Left hindlimb (tissue), 1 donor: Measurements from ENCODE around the gene LMNTD2.

Experiments
- DNase-seq: peaks from one replicate; pipeline ENCODE4 v3.0.0-alpha.2; 2018

The LMNTD2 gene

GRCh38 chr11:532527-532985, 28.0 kb downstream of the LMNTD2 start:
- DNase-seq = no peak

GRCh38 chr11:531919-532526, 28.5 kb downstream of the LMNTD2 start:
- DNase-seq = no peak

- DNase-seq = no peak
Measured at GRCh38 chr11:530960-531831, 29.3 kb downstream of the LMNTD2 start.

GRCh38 chr11:529728-530411, 30.7 kb downstream of the LMNTD2 start:
- DNase-seq = no peak

- DNase-seq = peak; percentile 61
Measured at GRCh38 chr11:528815-529727, 31.5 kb downstream of the LMNTD2 start.

GRCh38 chr11:528166-528814, 32.2 kb downstream of the LMNTD2 start:
- DNase-seq = no peak

GRCh38 chr11:526192-526591, 34.3 kb downstream of the LMNTD2 start:
- no peak for DNase-seq

GRCh38 chr11:521177-521688, 39.3 kb downstream of the LMNTD2 start:
- DNase-seq = no peak

GRCh38 chr11:520428-521176, 39.9 kb downstream of the LMNTD2 start:
- DNase-seq = no peak

GRCh38 chr11:518463-519202, 41.9 kb downstream of the LMNTD2 start:
- DNase-seq = peak; percentile 88

- peak; percentile 36 for DNase-seq
Measured at GRCh38 chr11:516918-517685, 43.4 kb downstream of the LMNTD2 start.

GRCh38 chr11:516400-516799, 44.1 kb downstream of the LMNTD2 start:
- no peak for DNase-seq

GRCh38 chr11:515131-515530, 45.4 kb downstream of the LMNTD2 start:
- DNase-seq = no peak

GRCh38 chr11:514606-515005, 45.9 kb downstream of the LMNTD2 start:
- DNase-seq = no peak

- DNase-seq = no peak
Measured at GRCh38 chr11:512761-513595, 47.6 kb downstream of the LMNTD2 start.

- DNase-seq = no peak
Measured at GRCh38 chr11:508956-509355, 51.6 kb downstream of the LMNTD2 start.

- no peak for DNase-seq
Measured at GRCh38 chr11:507727-508515, 52.6 kb downstream of the LMNTD2 start.
